ENCODE measurements around the gene GEMIN8.

Gene GEMIN8

DNA sequence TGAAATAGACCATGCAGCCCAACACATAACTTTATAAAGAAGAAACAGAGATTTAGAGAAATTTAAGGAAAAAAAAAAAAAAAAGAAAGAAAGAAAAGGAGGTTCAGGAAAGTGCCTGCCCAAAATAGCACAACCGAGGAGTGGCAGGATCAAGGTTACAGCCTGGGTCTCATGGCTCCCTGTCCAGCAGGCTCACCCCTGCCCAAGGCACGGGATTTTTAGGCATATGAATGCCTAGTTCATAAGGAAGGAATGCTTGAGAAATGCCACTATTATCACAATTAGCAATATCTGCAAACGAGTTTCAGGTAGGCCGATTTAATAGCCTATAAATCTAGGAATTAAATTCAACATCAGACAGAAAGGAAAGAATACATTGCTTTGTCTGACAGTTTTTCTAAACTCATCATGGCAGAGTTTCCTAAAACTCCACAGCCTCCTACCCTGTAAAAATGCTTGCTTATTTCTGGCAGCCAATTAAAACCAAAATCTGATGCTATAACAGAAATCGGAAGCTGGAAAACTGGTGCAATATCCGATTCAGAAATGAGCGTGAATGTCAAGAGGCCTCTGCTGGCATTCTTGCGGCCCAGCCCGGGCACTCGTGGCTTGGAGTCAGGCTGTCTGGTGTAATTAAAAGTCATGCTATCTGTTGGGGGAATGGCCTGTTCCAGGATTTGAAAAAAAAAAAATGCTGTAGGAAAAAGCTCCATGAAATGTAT, 63.5 kb downstream of the GEMIN8 start:
- no peak overlapping the region for H3K4me3 ChIP-seq (ENCODE audit: low read depth, low read length)
- DNase-seq (ENCODE audit: low read depth), result no peak
- TF ChIP-seq, protein P1, sequence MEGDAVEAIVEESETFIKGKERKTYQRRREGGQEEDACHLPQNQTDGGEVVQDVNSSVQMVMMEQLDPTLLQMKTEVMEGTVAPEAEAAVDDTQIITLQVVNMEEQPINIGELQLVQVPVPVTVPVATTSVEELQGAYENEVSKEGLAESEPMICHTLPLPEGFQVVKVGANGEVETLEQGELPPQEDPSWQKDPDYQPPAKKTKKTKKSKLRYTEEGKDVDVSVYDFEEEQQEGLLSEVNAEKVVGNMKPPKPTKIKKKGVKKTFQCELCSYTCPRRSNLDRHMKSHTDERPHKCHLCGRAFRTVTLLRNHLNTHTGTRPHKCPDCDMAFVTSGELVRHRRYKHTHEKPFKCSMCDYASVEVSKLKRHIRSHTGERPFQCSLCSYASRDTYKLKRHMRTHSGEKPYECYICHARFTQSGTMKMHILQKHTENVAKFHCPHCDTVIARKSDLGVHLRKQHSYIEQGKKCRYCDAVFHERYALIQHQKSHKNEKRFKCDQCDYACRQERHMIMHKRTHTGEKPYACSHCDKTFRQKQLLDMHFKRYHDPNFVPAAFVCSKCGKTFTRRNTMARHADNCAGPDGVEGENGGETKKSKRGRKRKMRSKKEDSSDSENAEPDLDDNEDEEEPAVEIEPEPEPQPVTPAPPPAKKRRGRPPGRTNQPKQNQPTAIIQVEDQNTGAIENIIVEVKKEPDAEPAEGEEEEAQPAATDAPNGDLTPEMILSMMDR (IDR thresholded peaks at IDR 0.05; ENCODE audit: control insufficient read depth, extremely low read depth, insufficient read depth), result no peak

DNA sequence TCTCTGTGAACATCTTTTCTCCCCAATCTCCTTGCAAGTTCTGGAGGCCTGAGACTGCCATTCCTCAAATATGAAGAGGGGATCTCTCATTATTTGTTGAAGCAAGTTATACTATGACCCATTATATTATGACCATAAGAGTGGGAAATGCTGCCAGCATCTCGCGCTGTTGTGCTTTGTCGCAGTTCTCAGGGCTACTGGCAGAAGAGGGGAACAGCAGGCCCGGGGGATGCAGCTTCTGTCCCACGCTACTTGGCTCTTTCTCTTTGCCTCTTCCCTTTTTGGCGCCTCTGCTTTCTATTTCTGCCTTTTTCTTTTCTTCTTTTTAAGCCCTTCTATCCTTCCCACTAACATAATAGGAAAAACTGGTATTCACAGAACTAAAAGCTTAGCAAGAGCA, 64.2 kb downstream of the GEMIN8 start:
- TF ChIP-seq, protein P1 (IDR thresholded peaks at IDR 0.05; ENCODE audit: control insufficient read depth, extremely low read depth, insufficient read depth), result no peak
- H3K4me3 ChIP-seq (ENCODE audit: low read depth, low read length), result no peak overlapping the region
- DNase-seq (ENCODE audit: low read depth), result no peak

DNA sequence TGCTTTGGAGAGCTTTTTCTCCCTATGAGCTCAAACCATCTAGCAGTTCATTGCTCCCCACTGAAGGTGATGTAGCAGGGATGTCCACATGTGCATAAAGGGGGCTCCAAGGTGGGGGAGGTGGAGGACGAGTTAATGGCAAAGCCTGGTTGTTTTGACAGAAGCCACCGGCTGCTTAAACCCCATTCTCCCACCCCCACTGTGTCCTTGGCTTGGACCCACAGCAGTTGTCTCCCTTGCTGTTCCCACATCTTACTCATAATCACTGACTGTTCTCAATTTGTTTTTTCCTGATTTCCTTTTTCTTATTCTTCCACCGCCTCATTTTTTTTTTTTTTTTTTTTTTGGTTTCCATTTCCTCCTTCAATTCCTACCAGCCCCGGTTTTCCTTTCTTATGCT, 72.7 kb downstream of the GEMIN8 start:
- no peak for DNase-seq (ENCODE audit: low read depth)
- H3K4me3 ChIP-seq (ENCODE audit: low read depth, low read length), result no peak overlapping the region
- TF ChIP-seq, protein P1 (IDR thresholded peaks at IDR 0.05; ENCODE audit: control insufficient read depth, extremely low read depth, insufficient read depth), result no peak
